ENCODE results near the gene REXO4.

GRCh38 chr9:133372144-133372543, 45.7 kb downstream of the REXO4 start:
- no peak for TF ChIP-seq BMI1 (IDR thresholded peaks at IDR 0.05; ENCODE audit: low read length)
- TF ChIP-seq POLR2AphosphoS5 (IDR thresholded peaks at IDR 0.05; ENCODE audit: control insufficient read depth, insufficient read depth, low read depth, low read length): no peak
- TF ChIP-seq AFF1 (IDR thresholded peaks at IDR 0.05; ENCODE audit: low read depth in 1 of 2, partially characterized antibody in 2 of 2): no peak
- no peak for TF ChIP-seq ZFX (CRISPR knock-in tag; IDR thresholded peaks at IDR 0.05)
- TF ChIP-seq FUS (optimal IDR thresholded peaks at IDR 0.05; ENCODE audit: low read depth, low read length): no peak
- TF ChIP-seq CTCF (IDR thresholded peaks at IDR 0.05 in 2 of 3, conservative IDR thresholded peaks at IDR 0.05 in 1 of 3; ENCODE audit: insufficient read depth in 2 of 3, low read depth in 1 of 3, low read length in 3 of 3): no peak
- no peak for TF ChIP-seq ZNF124 (CRISPR knock-in tag; IDR thresholded peaks at IDR 0.05)
- TF ChIP-seq ATF4 (CRISPR knock-in tag; IDR thresholded peaks at IDR 0.05): no peak
- no peak for TF ChIP-seq CBX3 (IDR thresholded peaks at IDR 0.05; ENCODE audit: borderline replicate concordance in 1 of 2, low read length in 2 of 2)
- no peak for TF ChIP-seq CBX5 (IDR thresholded peaks at IDR 0.05; ENCODE audit: borderline replicate concordance, low read depth)
- TF ChIP-seq PHF21A (IDR thresholded peaks at IDR 0.05; ENCODE audit: borderline replicate concordance, low read depth): no peak
